HG03039 (cell line): ENCODE measurements around the gene ECSCR.

ENCODE experiments used
- ATAC-seq: cut with Tn5 transposase; IDR thresholded peaks from one replicate; pipeline ENCODE4 v1.9.1; 2021; ENCODE audit warnings: mild to moderate bottlenecking, moderate library complexity; ENCODE audit not compliant: unreplicated experiment

ECSCR gene

GRCh38 chr5:139474890-139475791 is 12.6 kb upstream of the ECSCR start:
- ATAC-seq, result no peak

DNA sequence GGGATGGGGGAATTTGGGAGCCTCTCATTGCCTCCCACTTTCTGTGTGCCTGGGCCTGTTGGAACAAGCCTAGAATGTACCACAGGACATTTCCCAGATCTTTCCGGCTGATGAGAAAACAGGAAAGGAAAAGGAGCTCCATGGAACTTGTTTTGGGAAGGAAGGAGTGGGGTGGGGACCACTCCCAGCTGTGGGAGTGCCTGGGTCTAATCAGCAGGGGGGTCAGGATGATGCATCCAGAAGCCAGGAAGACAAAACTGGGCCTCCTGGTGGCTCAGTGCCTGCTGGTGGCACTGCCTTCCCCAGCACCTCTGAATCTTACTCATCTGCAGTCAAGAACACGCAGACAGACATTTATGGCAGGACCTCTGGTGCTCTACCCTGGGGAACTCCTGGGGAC is 11.0 kb upstream of the ECSCR start:
- ATAC-seq, result no peak

DNA sequence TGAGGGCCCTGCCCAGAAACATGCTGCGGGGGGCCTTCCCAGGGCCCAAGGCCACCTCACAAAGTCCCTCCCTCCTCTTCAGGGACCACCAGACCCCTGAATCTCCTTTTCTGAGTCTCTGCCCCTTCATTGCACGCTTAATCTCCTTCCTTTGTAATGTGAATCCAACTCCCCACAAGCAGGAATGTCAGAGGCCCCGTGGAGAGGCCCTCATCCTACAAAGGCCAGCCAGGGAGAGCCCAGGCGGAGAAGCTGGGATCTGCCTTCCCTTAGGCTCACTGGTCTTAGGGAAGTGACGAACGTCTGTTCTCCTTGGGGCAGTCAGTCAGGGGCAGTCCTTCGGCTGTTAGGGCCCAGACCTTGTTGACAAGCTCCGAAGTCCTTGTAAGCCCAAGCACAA is 10.6 kb upstream of the ECSCR start:
- ATAC-seq, result no peak

GRCh38 chr5:139472386-139473030 is 10.0 kb upstream of the ECSCR start:
- ATAC-seq, result no peak

GRCh38 chr5:139470821-139471300 is 8.3 kb upstream of the ECSCR start, which contains the start of gene SMIM33:
TSS of gene SMIM33 (plus strand) at chr5:139471004. CDS start at chr5:139471122, 118 bp downstream.
- no peak for ATAC-seq

- no peak for ATAC-seq
Measured at GRCh38 chr5:139468421-139468931, 5.9 kb upstream of the ECSCR start.

DNA sequence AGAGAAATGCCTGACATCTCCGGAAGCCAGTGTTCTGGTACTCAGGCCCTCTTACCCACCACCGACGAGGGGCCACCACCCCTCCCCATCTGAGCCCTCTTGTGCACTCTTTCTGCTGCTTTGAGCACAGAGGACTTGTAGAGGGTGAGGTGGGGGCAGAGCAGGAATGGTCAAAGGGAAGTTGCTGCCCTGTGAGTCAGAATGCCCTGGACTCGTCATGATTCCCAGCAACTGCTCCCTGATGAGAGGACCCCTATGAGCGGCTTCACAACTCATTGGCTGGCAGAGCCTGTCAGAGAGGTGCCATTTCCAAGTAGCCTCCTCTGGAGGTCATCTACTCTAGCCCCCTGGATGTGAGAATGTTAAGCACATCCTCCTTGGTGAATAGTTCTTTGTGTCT is 845 bp downstream of the ECSCR start:
- no peak for ATAC-seq

GRCh38 chr5:139461176-139461575 is 1.4 kb downstream of the ECSCR start:
- no peak for ATAC-seq

GRCh38 chr5:139460455-139460854 is 2.1 kb downstream of the ECSCR start:
- no peak for ATAC-seq

DNA sequence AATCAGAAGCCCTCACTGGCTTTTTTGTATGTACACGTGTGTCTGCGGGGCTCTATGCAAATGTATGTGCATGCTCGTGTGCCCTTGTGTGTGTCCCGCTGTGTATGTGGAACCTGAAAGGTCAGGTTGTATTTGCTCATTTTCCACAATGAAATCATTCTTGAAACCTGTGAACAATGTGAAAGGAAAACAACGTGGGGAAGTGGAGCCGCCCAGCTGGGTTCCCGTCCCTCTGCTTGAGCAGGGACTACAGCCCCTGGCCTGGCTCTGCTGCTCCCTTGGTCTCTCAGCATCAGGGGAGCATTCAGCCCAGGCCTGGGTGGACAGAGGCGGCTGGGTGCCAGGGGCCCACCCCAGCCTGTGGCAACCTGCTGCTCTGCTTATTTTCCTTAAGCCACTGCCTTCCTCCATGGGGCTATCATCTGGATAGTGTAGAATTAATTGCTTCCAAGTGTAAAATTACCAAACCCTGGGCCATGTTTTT is 3.0 kb downstream of the ECSCR start:
- ATAC-seq, result no peak

DNA sequence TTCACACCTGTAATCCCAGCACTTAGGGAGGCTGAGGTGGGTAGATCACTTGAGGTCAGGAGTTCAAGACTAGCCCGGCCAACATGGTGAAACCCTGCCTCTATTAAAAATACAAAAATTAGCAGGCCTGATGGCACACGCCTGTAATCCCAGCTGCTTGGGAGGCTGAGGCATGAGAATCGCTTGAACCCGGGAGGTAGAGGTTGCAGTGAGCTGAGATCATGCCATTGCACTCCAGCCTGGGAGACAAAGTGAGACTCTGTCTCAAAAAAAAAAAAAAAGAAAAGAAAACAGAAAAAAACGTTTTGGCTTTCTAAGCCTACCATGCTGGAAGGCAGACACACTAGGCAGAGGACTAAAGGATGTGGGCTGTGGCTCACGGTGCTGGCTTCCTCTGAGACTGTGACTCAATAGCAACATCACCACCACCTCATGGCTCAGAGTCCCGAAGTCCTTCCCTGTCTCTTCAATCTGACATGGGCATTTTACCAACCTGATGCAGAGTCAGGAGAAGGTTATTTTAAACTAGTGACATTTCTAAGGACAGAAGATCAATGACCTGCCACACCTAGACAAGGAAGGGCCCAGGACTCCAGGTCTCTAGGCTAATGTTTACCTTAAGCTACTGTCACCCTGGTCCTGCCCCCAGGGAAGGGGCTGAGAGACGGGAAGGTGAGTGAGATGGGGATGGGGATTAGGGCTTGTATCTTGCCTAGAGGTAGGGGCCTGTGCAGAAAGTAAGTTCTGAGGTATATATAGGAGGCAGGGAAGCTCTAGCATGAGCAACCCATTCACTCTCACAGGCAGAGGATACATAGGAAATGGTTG is 3.7 kb downstream of the ECSCR start:
- no peak for ATAC-seq

- no peak for ATAC-seq
Measured at GRCh38 chr5:139457653-139458306, 4.8 kb downstream of the ECSCR start.

DNA sequence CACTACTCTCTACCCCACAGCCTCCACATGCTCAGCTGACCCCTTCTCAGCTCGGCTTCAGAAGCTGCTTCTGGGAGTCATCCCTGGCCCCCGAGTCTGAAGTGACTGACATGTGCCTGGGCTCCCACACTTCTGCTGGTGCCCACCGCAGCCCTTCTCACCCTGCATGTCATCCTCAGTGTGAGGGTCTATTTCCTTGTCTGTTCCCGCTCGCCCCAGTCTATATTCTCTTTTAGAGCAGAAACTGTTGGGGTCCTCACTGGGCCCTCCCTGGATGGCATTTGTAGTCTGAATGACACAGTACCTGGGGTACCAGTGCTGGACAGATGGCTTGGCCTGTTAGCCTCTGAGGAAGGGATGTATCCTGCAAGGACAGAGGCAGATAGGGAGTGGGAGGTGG is 5.3 kb downstream of the ECSCR start:
- ATAC-seq, result no peak

DNA sequence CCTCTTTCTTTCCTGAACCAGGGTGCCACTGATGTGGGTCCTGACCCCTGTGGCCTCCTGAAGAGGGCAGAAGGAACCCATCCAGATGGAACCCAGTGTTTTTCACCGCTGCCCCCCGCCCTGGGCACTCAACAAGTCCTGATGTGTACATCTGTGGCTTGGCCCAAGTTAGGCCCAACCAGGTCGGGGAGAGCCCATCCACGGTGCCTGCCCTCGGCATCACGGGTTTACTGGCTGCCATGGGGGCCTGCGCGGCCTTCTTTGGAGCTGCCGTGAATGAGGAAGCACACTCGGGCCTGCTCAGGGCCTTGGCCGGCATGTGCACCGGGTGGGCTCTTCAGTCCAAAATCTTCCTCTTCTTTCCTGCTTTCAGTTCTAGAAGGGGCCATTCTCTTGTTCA is 5.8 kb downstream of the ECSCR start:
- ATAC-seq, result no peak

DNA sequence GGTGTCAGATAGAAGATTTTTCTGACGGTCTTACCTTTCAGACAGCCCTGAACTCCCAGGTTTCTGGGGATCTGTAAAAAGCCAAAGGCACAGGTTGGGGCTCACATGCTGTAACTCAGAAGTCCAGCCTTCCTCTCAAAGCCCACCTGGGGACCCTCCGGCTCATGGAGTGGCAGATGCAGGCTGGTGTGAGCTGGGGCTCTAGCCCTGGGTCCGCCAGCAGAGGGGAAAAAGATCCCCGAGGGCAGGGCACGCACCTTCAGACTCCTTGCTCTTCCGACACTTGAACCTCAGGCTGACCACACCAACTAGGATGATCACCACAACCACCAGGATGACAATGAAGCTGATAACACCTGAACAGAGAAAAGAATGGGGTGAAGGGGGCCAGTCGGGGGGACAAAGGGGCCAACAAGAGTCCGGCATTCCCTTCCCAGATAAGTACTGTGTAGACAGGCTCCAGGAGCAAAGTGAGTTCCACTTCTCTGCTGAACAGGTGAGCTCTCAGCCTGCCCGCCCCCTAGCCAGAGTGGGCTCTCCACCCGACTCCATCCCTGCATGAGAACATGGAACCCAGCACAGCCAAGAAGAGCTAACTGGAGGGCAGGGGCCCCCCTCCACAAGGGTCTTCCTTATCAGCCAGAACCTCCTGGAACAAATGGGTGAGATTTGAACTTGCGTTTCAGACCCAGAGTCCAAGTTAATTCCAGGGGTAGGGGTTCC is 7.8 kb downstream of the ECSCR start:
- ATAC-seq, result no peak

GRCh38 chr5:139453683-139454567 is 8.6 kb downstream of the ECSCR start:
- no peak for ATAC-seq

DNA sequence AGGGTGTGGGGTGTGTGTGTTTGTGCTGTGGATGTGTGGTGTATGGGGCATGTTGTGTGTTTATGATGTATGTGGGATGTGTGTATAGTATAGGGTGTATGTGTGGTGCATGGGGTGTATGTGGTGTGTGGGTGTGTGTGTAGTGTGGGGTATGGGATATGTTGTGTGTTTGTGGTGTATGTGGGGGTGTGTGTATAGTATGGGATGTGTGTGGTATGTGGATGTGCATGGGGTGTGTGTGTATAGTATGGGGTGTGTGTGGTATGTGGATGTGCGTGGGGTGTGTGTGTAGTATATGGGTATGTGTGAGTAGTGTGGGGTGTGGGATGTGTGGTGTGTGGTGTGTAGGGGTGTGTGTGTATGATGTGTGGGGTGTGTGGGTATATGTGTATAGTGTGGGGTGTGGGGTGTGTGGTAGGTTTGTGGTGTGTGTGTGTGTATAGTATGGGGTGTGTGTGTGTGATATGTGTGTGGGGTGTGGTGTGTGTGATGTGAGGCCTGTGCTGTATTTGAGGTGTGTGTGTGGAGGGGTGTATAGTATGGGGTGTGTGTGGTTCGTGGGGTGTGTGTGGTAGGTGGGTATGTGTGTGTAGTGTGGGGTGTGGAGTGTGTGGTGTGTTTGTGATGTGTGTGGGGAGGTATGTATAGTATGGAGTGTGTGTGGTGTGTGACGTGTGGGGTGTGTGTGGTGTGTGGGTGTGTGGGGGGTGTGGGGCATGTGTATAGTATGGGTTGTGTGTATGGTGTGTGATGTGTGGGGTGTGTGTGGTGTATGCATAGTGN is 10.5 kb downstream of the ECSCR start:
- no peak for ATAC-seq

- no peak for ATAC-seq
Measured at GRCh38 chr5:139451176-139451575, 11.4 kb downstream of the ECSCR start.
